Measurements from ENCODE around the gene MMP25. TPM values are rescaled to one million over a fixed set of nuclear protein-coding genes. Genes with fewer than 3 reads are reported as not detected.

MMP25 gene
- total and polyA plus RNA-seq, 2 experiments from 2014 or later: 6.3 TPM; not detected in 1

DNA sequence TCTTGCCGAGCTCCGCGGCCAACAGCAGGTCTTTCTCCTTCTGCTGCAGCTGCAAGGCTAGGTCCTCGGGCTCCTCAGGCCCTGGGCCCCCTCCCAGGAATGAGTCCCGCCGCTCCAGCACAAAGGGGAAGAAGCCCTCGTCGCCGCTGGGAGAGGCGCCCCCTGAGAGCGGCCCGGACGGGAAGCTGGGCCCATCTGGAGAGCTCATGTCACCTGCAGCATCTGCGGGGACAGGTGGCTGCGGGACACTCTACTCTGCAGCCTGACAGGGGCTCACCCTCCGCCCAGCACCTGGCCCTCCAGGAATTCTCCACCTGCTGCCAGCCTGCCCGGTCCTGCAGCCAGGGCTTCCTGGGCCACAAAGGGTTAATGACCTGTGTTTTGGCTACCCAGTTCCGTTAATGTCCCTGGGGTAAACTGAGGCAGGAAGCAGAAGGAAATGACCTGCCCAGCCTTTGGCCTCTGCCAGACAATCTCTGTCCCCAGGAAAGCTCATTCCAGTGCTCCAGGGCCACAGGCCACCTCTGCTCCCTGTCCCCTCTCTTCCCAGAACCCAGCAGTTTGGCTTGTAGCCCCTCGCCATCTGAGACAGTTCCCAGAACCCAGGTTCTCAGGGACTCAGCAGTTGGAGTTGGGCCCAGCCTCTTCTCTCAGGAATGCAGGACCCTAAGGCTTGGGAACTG, 10.9 kb upstream of the MMP25 start:
- H3K9me3 ChIP-seq (ENCODE audit: low read depth): no peaks in the 10 kb centered on the region
- no peak overlapping the region for H3K4me3 ChIP-seq
- H3K4me2 ChIP-seq: peak overlapping the region; percentile 90
- H3K9me2 ChIP-seq (replicated peaks; ENCODE audit: insufficient read depth): no peaks in the 10 kb centered on the region
- no peaks in the 10 kb centered on the region for H4K20me1 ChIP-seq (ENCODE audit: insufficient read depth, poor library complexity, severe bottlenecking)
- TF ChIP-seq CTCF (IDR thresholded peaks at IDR 0.05; ENCODE audit: poor library complexity) (no peak), EZH2 (IDR thresholded peaks at IDR 0.05; ENCODE audit: borderline replicate concordance) (no peak), EZH2phosphoT487 (IDR thresholded peaks at IDR 0.05; ENCODE audit: low read depth, severe bottlenecking, unreplicated experiment) (no peak)
- no peaks in the 10 kb centered on the region for H3K79me2 ChIP-seq
- no peak for DNase-seq (ENCODE audit: low spot score)
- peaks cover 28% of the 10 kb centered on the region for H3K27me3 ChIP-seq
- no peaks in the 10 kb centered on the region for H3K4me1 ChIP-seq (ENCODE audit: insufficient read depth)
- WGBS (ENCODE audit: low lambda C conversion rate, missing lambda C conversion rate): 86% methylated on average over 19 of the region's 19 CpGs
- H2AFZ ChIP-seq: no peak overlapping the region
- no peak overlapping the region for H3K27ac ChIP-seq
- H3K36me3 ChIP-seq (replicated peaks; ENCODE audit: insufficient read depth, low read depth): no peaks in the 10 kb centered on the region

GRCh38 chr16:3035972-3036725, 10.2 kb upstream of the MMP25 start:
- Histone ChIP-seq H3K4me1 (ENCODE audit: insufficient read depth) (no peaks in the 10 kb centered on the region), H3K4me3 (peak overlapping the region; percentile 32), H4K20me1 (ENCODE audit: insufficient read depth, poor library complexity, severe bottlenecking) (no peaks in the 10 kb centered on the region), H3K27me3 (peaks cover 33% of the 10 kb centered on the region), H3K36me3 (replicated peaks; ENCODE audit: insufficient read depth, low read depth) (no peaks in the 10 kb centered on the region), H3K4me2 (peak overlapping the region; percentile 90), H3K79me2 (no peaks in the 10 kb centered on the region), H3K9me3 (ENCODE audit: low read depth) (no peaks in the 10 kb centered on the region), H3K9me2 (replicated peaks; ENCODE audit: insufficient read depth) (no peaks in the 10 kb centered on the region), H3K27ac (no peak overlapping the region), H2AFZ (peak overlapping the region; percentile 63)
- WGBS (ENCODE audit: low lambda C conversion rate, missing lambda C conversion rate): 21% methylated on average over 5 of the region's 40 CpGs
- peak; percentile 20 for TF ChIP-seq EZH2phosphoT487 (IDR thresholded peaks at IDR 0.05; ENCODE audit: low read depth, severe bottlenecking, unreplicated experiment)
- TF ChIP-seq EZH2 (IDR thresholded peaks at IDR 0.05; ENCODE audit: borderline replicate concordance): no peak
- TF ChIP-seq CTCF (IDR thresholded peaks at IDR 0.05; ENCODE audit: poor library complexity): no peak
- peak; percentile 52 for DNase-seq (ENCODE audit: low spot score)

DNA sequence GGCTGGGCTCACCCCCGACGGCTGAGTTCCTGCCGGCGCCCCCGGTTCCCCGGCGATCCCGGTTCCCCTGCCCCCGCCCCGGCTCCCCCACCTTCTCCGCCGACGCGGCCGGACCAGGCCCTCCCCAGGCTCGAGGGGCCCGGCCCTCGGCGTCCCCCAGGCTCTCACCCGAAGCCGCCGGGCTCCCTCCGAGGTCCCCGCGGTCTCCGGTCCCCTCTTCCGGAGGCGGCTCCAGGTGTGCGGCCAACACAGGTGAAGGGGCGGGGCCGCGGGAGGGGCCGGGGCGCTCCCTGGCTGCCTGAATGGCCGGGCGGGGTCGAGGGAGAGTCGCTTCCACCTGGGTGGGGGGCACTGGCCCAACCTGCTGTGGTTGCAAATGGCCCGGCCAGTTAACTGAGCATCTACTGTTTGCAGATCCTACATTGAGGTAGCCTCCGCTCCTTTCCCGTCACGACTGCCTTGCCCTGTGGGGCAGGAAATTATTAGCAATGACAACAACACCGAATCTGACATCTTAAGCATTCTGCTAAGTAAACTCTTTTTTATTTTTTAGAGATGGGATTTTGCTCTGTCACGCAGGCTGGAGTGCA, 9.5 kb upstream of the MMP25 start, which contains the start of gene BICDL2:
BICDL2 (minus strand) TSS at position 219 of the 590 bp plus-strand sequence. CDS start 1,448 bp downstream, outside the sequence.
- WGBS (ENCODE audit: low lambda C conversion rate, missing lambda C conversion rate): 16% methylated on average over 16 of the region's 44 CpGs
- Histone ChIP-seq H3K4me3 (peak within 1 kb of the TSS; percentile 32), H3K36me3 (replicated peaks; ENCODE audit: insufficient read depth, low read depth) (no peaks in the 10 kb centered on the region), H3K9me3 (ENCODE audit: low read depth) (no peaks in the 10 kb centered on the region), H4K20me1 (ENCODE audit: insufficient read depth, poor library complexity, severe bottlenecking) (no peaks in the 10 kb centered on the region), H3K79me2 (no peaks in the 10 kb centered on the region), H3K9me2 (replicated peaks; ENCODE audit: insufficient read depth) (no peaks in the 10 kb centered on the region), H3K4me2 (peak within 1 kb of the TSS; percentile 90), H3K27me3 (peaks cover 35% of the 10 kb centered on the region), H3K4me1 (ENCODE audit: insufficient read depth) (no peaks in the 10 kb centered on the region), H2AFZ (peak within 1 kb of the TSS; percentile 63), H3K27ac (no peak within 1 kb of the TSS)
- peak; percentile 75 for DNase-seq (ENCODE audit: low spot score)
- TF ChIP-seq EZH2phosphoT487 (IDR thresholded peaks at IDR 0.05; ENCODE audit: low read depth, severe bottlenecking, unreplicated experiment) (peak; percentile 6), EZH2 (IDR thresholded peaks at IDR 0.05; ENCODE audit: borderline replicate concordance) (no peak)

Measured in hepatocyte (in vitro differentiated cells).